HepG2 (cell line): ENCODE measurements around the gene ACSL1. TPM values are rescaled to one million over a fixed set of nuclear protein-coding genes. Genes with fewer than 3 reads are reported as not detected.

Experiments used
- ATF5 ChIP-seq: sonication (generic); formaldehyde crosslinking; IDR thresholded peaks from 2 replicates; pipeline ENCODE4 v1.4.0; 2020; ENCODE audit warnings: mild to moderate bottlenecking, low read depth, missing genetic modification reagents
- BRD4 ChIP-seq: sonication (generic); formaldehyde crosslinking; IDR thresholded peaks from 2 replicates; pipeline ENCODE4 v1.4.0; 2020; ENCODE audit warnings: missing genetic modification reagents
- FOXP4 ChIP-seq: sonication (generic); formaldehyde crosslinking; IDR thresholded peaks from 2 replicates; pipeline ENCODE4 v1.4.0; 2020; ENCODE audit warnings: missing genetic modification reagents
- KLF15 ChIP-seq: sonication (generic); formaldehyde crosslinking; IDR thresholded peaks from 2 replicates; pipeline ENCODE4 v1.8.1; 2023; ENCODE audit warnings: borderline replicate concordance, mild to moderate bottlenecking, inconsistent platforms, missing genetic modification reagents, mixed read lengths
- PCBP1 ChIP-seq: fragments of 200-400 bp; formaldehyde crosslinking; IDR thresholded peaks from 2 replicates; pipeline ENCODE4 v1.6.1; 2017; ENCODE audit warnings: mild to moderate bottlenecking, low read depth, low read length, borderline replicate concordance
- POLR2A ChIP-seq, 2 experiments: IDR thresholded peaks; 2 replicates each; pipeline ENCODE4 v1.6.1; 2011; ENCODE audit warnings: low read depth in 2 of 2, low read length in 2 of 2, mild to moderate bottlenecking in 1 of 2, moderate library complexity in 1 of 2; ENCODE audit not compliant: insufficient read depth in 1 of 2
- REST ChIP-seq, 2 experiments: IDR thresholded peaks; 2 replicates each; pipeline ENCODE4 v1.6.1; 2011 to 2012; ENCODE audit warnings: low read length in 2 of 2, borderline replicate concordance in 1 of 2, low read depth in 1 of 2, mild to moderate bottlenecking in 1 of 2, moderate library complexity in 1 of 2
- SRSF1 ChIP-seq: fragments of 200-400 bp; formaldehyde crosslinking; optimal IDR thresholded peaks from 2 replicates; pipeline ENCODE3; 2017; ENCODE audit warnings: mild to moderate bottlenecking, low read depth, low read length, moderate library complexity
- TAF15 ChIP-seq: fragments of 200-400 bp; formaldehyde crosslinking; IDR thresholded peaks from one replicate; pipeline ENCODE4 v1.6.1; 2018; ENCODE audit warnings: mild to moderate bottlenecking, low read depth, low read length; ENCODE audit not compliant: poor library complexity, severe bottlenecking
- TARDBP ChIP-seq: sonication (generic); formaldehyde crosslinking; IDR thresholded peaks from 2 replicates; pipeline ENCODE4 v1.8.0; 2022; ENCODE audit warnings: mild to moderate bottlenecking, missing genetic modification reagents
- TGIF2 ChIP-seq: IDR thresholded peaks from 2 replicates; pipeline ENCODE4 v1.6.1; 2016; ENCODE audit warnings: control low read depth, missing compliant biosample characterization
- ZBTB10 ChIP-seq: sonication (generic); formaldehyde crosslinking; IDR thresholded peaks from 2 replicates; pipeline ENCODE4 v1.4.0; 2020; ENCODE audit warnings: missing genetic modification reagents, borderline replicate concordance
- ZEB1 ChIP-seq: IDR thresholded peaks from 2 replicates; pipeline ENCODE4 v1.6.1; 2012; ENCODE audit warnings: mild to moderate bottlenecking, low read depth, inconsistent platforms; ENCODE audit not compliant: insufficient replicate concordance
- ZFY ChIP-seq: sonication (generic); formaldehyde crosslinking; IDR thresholded peaks from 2 replicates; pipeline ENCODE4 v1.4.0; 2020; ENCODE audit warnings: missing genetic modification reagents
- ZNF101 ChIP-seq: sonication (generic); formaldehyde crosslinking; IDR thresholded peaks from 2 replicates; pipeline ENCODE4 v1.4.0; 2020; ENCODE audit warnings: mild to moderate bottlenecking, low read depth, missing genetic modification reagents, borderline replicate concordance
- ZNF207 ChIP-seq: fragments of 450-650 bp; IDR thresholded peaks from 2 replicates; pipeline ENCODE4 v1.6.1; 2016; ENCODE audit warnings: antibody characterized with exemption, borderline replicate concordance
- ZNF784 ChIP-seq: sonication (generic); formaldehyde crosslinking; IDR thresholded peaks from 2 replicates; pipeline ENCODE4 v1.5.1; 2020; ENCODE audit warnings: missing genetic modification reagents, mild to moderate bottlenecking, borderline replicate concordance
- polyA plus RNA-seq, 8 experiments: library from polyadenylated mRNA; depleted of rRNA in 3 of 8; stranded (reverse) in 7 of 8; unstranded in 1 of 8; fragments of >200 nt; fragmentation: Illumina TruSeq in 4 of 8; extraction: Trizol in 4 of 8; gene quantifications; 2 replicates each; pipeline versions ENCODE4 v1.2.1 to v1.2.3, GENCODE V29; 2011 to 2016; ENCODE audit warnings: low read depth in 4 of 8, missing spikeins in 1 of 8, mixed read lengths in 1 of 8; ENCODE audit not compliant: insufficient read depth in 1 of 8
- total RNA-seq, 5 experiments: library from RNA; depleted of rRNA; stranded (reverse); fragments of >200 nt; fragmentation: Illumina TruSeq; extraction: Trizol; gene quantifications; 2 replicates each; pipeline ENCODE4 v1.2.3, GENCODE V29; 2016; ENCODE audit warnings: low read depth in 1 of 5

ACSL1 gene
- total and polyA plus RNA-seq, 2 of the 13 experiments (the other 11 are each of a cell fraction or from before 2014, with no cell fraction given): 10.0 to 29.8 TPM

- TF ChIP-seq FOXP4: peak; percentile 15; the same call in 1 of the 2 replicates
- 0 out of 2 replicates have a peak, but pooled peaks have one; percentile 17 for TF ChIP-seq ZFY (CRISPR knock-in tag)
- TF ChIP-seq REST (IDR thresholded peaks at IDR 0.05; ENCODE audit: borderline replicate concordance in 1 of 2, low read depth in 1 of 2, low read length in 2 of 2): 0 out of 4 replicates have a peak, but pooled peaks of 1 of the 2 experiments have one; percentile 24
- TF ChIP-seq ZEB1: no peak
- 0 out of 2 replicates have a peak, but pooled peaks have one; percentile 16 for TF ChIP-seq TARDBP (CRISPR knock-in tag)
- no peak for TF ChIP-seq POLR2A (IDR thresholded peaks at IDR 0.05; ENCODE audit: insufficient read depth in 1 of 2, low read depth in 2 of 2, low read length in 2 of 2)
- TF ChIP-seq ATF5 (CRISPR knock-in tag): no peak
- TF ChIP-seq TGIF2 (CRISPR knock-in tag): 0 out of 2 replicates have a peak, but pooled peaks have one; percentile 66
- no peak for TF ChIP-seq SRSF1
- TF ChIP-seq BRD4 (CRISPR knock-in tag): no peak
- no peak for TF ChIP-seq ZNF101 (CRISPR knock-in tag)
- no peak for TF ChIP-seq PCBP1
- no peak for TF ChIP-seq TAF15
- TF ChIP-seq ZNF784 (CRISPR knock-in tag): no peak
- no peak for TF ChIP-seq KLF15
- TF ChIP-seq ZNF207: no peak
- TF ChIP-seq ZBTB10 (CRISPR knock-in tag): no peak
Observed at GRCh38 chr4:184807797-184808712, 17.7 kb downstream of the ACSL1 start (continued).
